PC-9 (cell line): Measurements from ENCODE around the gene FHIP1B. TPM values are rescaled to one million over a fixed set of nuclear protein-coding genes. Genes with fewer than 3 reads are reported as not detected.

Experiments used
- BruUV-seq: library from RNA; stranded (reverse); fragments of 400-500 nt; replicated peaks from 2 replicates; lab custom pipeline; 2021; lab: Mats Ljungman, UMichigan
- CTCF ChIA-PET: fragments of 300-600 bp; sonication (Branson Sonifier 250); formaldehyde crosslinking; loops from one replicate; lab custom pipeline; 2022; ENCODE audit warnings: antibody characterized with exemption; lab: Charles Lee
- POLR2A ChIA-PET: fragments of 300-600 bp; sonication (Branson Sonifier 250); formaldehyde crosslinking; loops from one replicate; lab custom pipeline; 2022; ENCODE audit warnings: antibody characterized with exemption; ENCODE audit not compliant: unreplicated experiment; lab: Charles Lee
- DNase-seq, 2 experiments: peaks; one replicate each; pipeline versions ENCODE4 v3.0.0 to v3.0.0-alpha.2; 2015 to 2022; ENCODE audit warnings: mixed read lengths in 1 of 2
- H2AFZ ChIP-seq: fragments of 200-600 bp; sonication (generic); 2 replicates; pipeline ENCODE4 v1.8.1; 2017; ENCODE audit warnings: antibody characterized with exemption
- H3F3A ChIP-seq: fragments of 200-600 bp; sonication (generic); 2 replicates; pipeline ENCODE4 v1.8.1; 2017; ENCODE audit warnings: antibody characterized with exemption, mild to moderate bottlenecking, low read depth; ENCODE audit not compliant: insufficient read depth
- H3K27ac ChIP-seq: fragments of 200-600 bp; sonication (generic); 2 replicates; pipeline ENCODE4 v1.6.1; 2016; ENCODE audit warnings: mixed run types
- H3K27me3 ChIP-seq: fragments of 200-600 bp; sonication (generic); 2 replicates; pipeline ENCODE4 v1.6.1; 2016; ENCODE audit warnings: low read depth, mixed run types; ENCODE audit not compliant: insufficient read depth
- H3K36me3 ChIP-seq: fragments of 200-600 bp; sonication (generic); 2 replicates; pipeline ENCODE4 v1.6.1; 2016; ENCODE audit warnings: low read depth, mixed run types
- H3K4me1 ChIP-seq: fragments of 200-600 bp; sonication (generic); replicated peaks from 2 replicates; pipeline ENCODE4 v1.6.1; 2016; ENCODE audit warnings: mixed run types; ENCODE audit not compliant: insufficient read depth
- H3K4me2 ChIP-seq: fragments of 200-600 bp; sonication (generic); 2 replicates; pipeline ENCODE4 v1.6.1; 2017; ENCODE audit warnings: mixed run types
- H3K4me3 ChIP-seq: fragments of 200-600 bp; sonication (generic); 2 replicates; pipeline ENCODE4 v1.6.1; 2016; ENCODE audit warnings: mixed run types
- H3K79me2 ChIP-seq: fragments of 200-600 bp; sonication (generic); 2 replicates; pipeline ENCODE4 v1.6.1; 2017; ENCODE audit warnings: low read depth, mixed run types
- H3K9me2 ChIP-seq: fragments of 200-600 bp; sonication (generic); 2 replicates; pipeline ENCODE4 v1.8.1; 2017; ENCODE audit warnings: mild to moderate bottlenecking; ENCODE audit not compliant: insufficient read depth
- H3K9me3 ChIP-seq: fragments of 200-600 bp; sonication (generic); 2 replicates; pipeline ENCODE4 v1.8.1; 2016; ENCODE audit warnings: low read depth; ENCODE audit not compliant: insufficient read depth
- H4K20me1 ChIP-seq: fragments of 200-600 bp; sonication (generic); 2 replicates; pipeline ENCODE4 v1.8.1; 2017; ENCODE audit not compliant: insufficient read depth
- EZH2 ChIP-seq: fragments of 200-600 bp; sonication (generic); IDR thresholded peaks from 2 replicates; pipeline ENCODE4 v1.8.0; 2017; ENCODE audit warnings: antibody characterized with exemption, low read depth
- intact Hi-C: fragments of 100-400 bp; cut with micrococcal nuclease; formaldehyde crosslinking; loops from one replicate; pipeline ENCODE4 v1.10.0; 2022; ENCODE audit not compliant: unreplicated experiment
- total RNA-seq: library from RNA; stranded (reverse); gene quantifications from 2 replicates; pipeline ENCODE4 v1.2.3, GENCODE V29; 2021
- TF ChIP-seq, protein P1 (sequence below): fragments of 200-600 bp; sonication (generic); conservative IDR thresholded peaks from 2 replicates; pipeline ENCODE4 v1.6.1; 2017; ENCODE audit warnings: mixed run types, antibody characterized with exemption, mild to moderate bottlenecking, moderate library complexity

The FHIP1B gene
- total RNA-seq, 1 experiment from 2014 or later: 21.5 TPM

DNA sequence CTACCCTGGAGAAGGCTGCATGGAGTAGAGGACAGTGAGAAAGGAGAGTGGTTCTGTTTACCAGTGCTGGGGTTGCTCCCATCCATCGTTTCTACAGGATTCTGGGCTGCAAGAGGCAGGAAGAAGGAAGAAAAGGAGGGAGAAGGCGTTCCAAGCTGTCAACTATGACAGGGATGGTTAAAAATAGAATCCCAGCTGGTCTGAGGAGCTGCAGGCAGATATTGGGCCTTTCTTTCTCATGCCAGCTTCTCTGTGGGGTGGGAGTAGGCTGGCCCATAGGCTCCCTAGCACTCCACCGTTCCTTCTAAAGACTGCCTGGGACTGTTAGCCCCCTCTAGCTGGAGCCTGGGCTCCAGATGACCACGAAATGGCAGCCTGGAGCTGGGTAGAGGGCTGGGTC, 38.8 kb upstream of the FHIP1B start:
- no peaks in the 10 kb centered on the region for H3K9me3 ChIP-seq
- ChIA-PET POLR2A (interaction anchor here (0.6 kb wide), 1 partner anchor 39 kb away, joined by 3 read pairs; no protein-coding TSS in a partner anchor), CTCF (no interaction called here)
- no peaks in the 10 kb centered on the region for H3K4me1 ChIP-seq
- TF ChIP-seq, protein P1, sequence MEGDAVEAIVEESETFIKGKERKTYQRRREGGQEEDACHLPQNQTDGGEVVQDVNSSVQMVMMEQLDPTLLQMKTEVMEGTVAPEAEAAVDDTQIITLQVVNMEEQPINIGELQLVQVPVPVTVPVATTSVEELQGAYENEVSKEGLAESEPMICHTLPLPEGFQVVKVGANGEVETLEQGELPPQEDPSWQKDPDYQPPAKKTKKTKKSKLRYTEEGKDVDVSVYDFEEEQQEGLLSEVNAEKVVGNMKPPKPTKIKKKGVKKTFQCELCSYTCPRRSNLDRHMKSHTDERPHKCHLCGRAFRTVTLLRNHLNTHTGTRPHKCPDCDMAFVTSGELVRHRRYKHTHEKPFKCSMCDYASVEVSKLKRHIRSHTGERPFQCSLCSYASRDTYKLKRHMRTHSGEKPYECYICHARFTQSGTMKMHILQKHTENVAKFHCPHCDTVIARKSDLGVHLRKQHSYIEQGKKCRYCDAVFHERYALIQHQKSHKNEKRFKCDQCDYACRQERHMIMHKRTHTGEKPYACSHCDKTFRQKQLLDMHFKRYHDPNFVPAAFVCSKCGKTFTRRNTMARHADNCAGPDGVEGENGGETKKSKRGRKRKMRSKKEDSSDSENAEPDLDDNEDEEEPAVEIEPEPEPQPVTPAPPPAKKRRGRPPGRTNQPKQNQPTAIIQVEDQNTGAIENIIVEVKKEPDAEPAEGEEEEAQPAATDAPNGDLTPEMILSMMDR: no peak
- TF ChIP-seq EZH2: no peak
- no peak overlapping the region for H3K27ac ChIP-seq
- no peaks in the 10 kb centered on the region for H3K36me3 ChIP-seq
- no peaks in the 10 kb centered on the region for H3K9me2 ChIP-seq
- no peak overlapping the region for H2AFZ ChIP-seq
- no peak overlapping the region for H3K4me3 ChIP-seq
- no peak for DNase-seq
- H4K20me1 ChIP-seq: no peaks in the 10 kb centered on the region
- H3K27me3 ChIP-seq: peaks cover 12% of the 10 kb centered on the region; the same call in 1 of the 2 replicates
- no TSS peak for BruUV-seq
- no peak overlapping the region for H3K4me2 ChIP-seq
- H3F3A ChIP-seq: no peaks in the 10 kb centered on the region
- no peaks in the 10 kb centered on the region for H3K79me2 ChIP-seq
- intact Hi-C loops: no loop called here

DNA sequence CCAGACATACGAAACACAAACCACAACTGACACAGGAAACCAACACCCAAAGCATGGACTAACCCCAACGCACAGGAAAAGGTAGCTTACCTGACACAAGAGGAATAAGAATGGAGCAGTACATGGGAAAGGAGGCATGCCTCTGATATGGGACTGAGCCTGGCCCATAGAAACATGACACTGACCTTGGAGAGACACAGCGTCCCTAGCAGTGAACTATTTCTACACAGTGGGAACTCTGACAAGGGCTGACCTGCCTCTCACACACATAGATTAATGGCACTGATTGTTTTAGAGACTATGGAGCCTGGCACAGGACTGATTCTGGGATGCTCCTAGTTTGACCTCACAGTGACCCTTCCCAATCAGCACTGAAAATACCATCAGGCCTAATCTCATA, 37.2 kb upstream of the FHIP1B start:
- H3K4me1 ChIP-seq: no peaks in the 10 kb centered on the region
- no peaks in the 10 kb centered on the region for H3K36me3 ChIP-seq
- ChIA-PET CTCF (no interaction called here), POLR2A (no interaction called here)
- H3K4me2 ChIP-seq: no peak overlapping the region
- no peak overlapping the region for H3K4me3 ChIP-seq
- no TSS peak for BruUV-seq
- TF ChIP-seq EZH2: no peak
- H3F3A ChIP-seq: no peaks in the 10 kb centered on the region
- DNase-seq: no peak
- H3K27me3 ChIP-seq: peaks cover 19% of the 10 kb centered on the region; the same call in 1 of the 2 replicates
- no peaks in the 10 kb centered on the region for H3K9me2 ChIP-seq
- no peaks in the 10 kb centered on the region for H3K79me2 ChIP-seq
- intact Hi-C loops: no loop called here
- H3K27ac ChIP-seq: no peak overlapping the region
- H2AFZ ChIP-seq: no peak overlapping the region
- no peaks in the 10 kb centered on the region for H4K20me1 ChIP-seq
- no peaks in the 10 kb centered on the region for H3K9me3 ChIP-seq

- no peak overlapping the region for H2AFZ ChIP-seq
Measured at GRCh38 chr11:6270584-6271246, 36.3 kb upstream of the FHIP1B start.

More at GRCh38 chr11:6270584-6271246, 36.3 kb upstream of the FHIP1B start:
- ChIA-PET POLR2A (no interaction called here), CTCF (no interaction called here)
- no peaks in the 10 kb centered on the region for H3K36me3 ChIP-seq
- intact Hi-C loops: no loop called here
- H3F3A ChIP-seq: no peaks in the 10 kb centered on the region
- no peaks in the 10 kb centered on the region for H3K9me3 ChIP-seq
- TF ChIP-seq EZH2: no peak
- TF ChIP-seq, protein P1: no peak
- no peak overlapping the region for H3K4me3 ChIP-seq
- no peaks in the 10 kb centered on the region for H3K79me2 ChIP-seq
- DNase-seq: no peak
- peaks cover 16% of the 10 kb centered on the region; the same call in 1 of the 2 replicates for H3K27me3 ChIP-seq
- BruUV-seq: no TSS peak
- H4K20me1 ChIP-seq: no peaks in the 10 kb centered on the region
- H3K4me1 ChIP-seq: no peaks in the 10 kb centered on the region
- H3K27ac ChIP-seq: no peak overlapping the region
- H3K4me2 ChIP-seq: no peak overlapping the region
- H3K9me2 ChIP-seq: no peaks in the 10 kb centered on the region
